ENCODE measurements around the gene ACTR3C.

ACTR3C gene

DNA sequence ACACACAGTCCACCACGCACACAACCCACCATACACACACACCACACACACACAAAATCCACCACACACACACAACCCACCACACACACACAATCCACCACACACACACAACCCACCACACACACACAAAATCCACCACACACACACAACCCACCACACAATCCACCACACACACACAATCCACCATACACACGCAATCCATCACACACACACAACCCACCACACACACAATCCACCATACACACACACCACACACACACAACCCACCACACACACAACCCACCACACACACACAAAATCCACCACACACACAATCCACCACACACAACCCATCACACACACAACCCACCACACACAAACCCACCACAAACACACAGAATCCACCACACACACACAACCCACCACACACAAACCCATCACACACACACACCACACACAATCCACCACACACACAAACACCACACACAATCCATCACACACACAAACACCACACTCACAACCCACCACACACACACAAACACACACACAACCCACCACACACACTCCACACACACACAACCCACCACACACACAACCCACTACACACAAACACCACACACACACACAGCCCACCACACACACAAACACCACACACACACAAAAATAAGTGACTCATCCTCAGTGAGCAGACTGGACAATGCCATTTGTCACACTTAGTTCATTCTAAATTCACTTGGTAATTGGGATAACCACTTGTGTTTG, 36.4 kb upstream of the ACTR3C start:
- no peak for DNase-seq (ENCODE audit: low read depth)

DNA sequence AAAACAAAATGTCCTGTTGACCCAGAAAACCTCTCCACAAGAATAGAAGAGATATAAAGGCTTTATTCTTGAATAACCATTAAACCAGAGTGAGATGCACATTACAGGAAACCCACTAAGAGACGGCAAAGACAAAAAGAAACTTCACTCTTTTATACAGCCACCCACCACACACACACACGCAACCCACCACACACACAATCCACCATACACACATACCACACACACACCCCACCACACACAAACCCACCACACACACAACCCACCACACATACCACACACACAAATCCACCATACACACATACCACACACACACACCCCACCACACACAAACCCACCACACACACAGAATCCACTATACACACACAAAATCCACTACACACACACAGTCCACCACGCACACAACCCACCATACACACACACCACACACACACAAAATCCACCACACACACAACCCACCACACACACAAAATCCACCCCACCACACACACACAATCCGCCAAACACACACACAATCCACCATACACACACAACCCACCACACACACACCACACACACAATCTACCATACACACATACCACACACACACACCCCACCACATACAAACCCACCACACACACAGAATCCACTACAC, 35.8 kb upstream of the ACTR3C start:
- no peak for DNase-seq (ENCODE audit: low read depth)

DNA sequence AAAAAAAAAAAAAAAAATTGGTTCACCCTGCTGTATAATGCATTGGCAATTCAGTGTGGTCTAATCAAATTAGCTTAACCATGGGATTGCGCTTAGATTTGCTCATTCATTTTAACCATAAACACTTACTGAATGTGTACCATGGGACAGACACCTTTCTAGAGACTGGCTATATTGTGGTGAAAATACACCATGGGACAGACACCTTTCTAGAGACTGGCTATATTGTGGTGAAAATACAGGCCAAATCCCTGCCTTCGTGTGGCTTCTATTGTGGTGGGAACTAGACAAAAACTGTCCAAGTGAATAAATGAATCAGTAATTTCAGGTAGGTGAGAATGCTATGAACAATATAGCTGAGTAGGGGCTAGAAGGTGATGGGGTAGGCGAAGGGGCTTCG, 35.1 kb upstream of the ACTR3C start:
- DNase-seq (ENCODE audit: low read depth): no peak

DNA sequence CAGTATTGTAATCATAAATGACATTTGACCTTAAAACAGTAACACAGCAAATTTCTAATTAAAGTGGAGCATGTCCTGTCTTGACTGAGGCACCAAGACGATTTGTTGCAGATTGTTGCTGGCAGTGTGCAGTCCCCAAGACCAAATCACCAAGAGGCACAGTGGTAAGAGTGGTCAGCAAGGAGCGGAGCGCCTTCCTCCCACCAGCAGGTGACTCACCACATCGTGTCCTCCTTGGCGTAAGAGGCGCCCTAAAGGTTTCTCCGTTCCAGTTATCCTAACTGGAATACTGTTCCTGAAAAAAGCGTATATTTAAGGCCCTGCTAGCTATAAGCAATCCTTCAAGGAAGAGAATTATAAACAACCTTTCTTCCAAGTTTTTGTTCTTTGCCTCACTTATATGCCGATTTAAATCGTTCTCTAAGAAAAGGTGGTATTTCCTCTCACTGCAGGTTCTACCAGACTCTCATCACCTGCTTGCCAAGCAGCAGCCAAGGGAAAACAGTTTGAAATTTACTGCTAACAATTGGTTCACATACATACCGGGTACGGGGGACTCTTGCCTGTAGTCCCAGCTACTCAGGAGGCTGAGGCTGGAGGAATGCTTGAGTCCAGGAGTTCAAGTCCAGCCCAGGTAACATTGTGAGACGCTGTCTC, 34.6 kb upstream of the ACTR3C start:
- no peak for DNase-seq (ENCODE audit: low read depth)

DNA sequence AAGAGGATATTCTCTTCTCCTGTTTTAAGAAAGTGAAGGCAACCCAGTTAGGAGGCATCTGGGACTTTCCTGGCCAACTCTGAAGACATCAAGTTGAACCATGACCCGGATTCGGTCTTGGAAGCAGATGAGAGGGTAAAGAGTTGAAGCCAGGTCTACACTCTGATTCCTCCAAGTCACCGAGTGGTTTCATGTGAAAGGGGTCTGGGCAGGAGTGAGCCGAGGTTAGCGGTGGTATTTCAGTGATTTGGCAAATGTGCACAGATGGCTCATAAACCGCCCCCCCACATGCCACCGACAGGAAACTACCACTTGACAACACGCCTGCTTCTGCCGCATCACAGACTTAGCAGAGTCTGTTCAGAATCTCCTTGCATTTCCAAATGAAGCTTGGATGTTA, 33.9 kb upstream of the ACTR3C start:
- peak; percentile 48 for DNase-seq (ENCODE audit: low read depth)

DNA sequence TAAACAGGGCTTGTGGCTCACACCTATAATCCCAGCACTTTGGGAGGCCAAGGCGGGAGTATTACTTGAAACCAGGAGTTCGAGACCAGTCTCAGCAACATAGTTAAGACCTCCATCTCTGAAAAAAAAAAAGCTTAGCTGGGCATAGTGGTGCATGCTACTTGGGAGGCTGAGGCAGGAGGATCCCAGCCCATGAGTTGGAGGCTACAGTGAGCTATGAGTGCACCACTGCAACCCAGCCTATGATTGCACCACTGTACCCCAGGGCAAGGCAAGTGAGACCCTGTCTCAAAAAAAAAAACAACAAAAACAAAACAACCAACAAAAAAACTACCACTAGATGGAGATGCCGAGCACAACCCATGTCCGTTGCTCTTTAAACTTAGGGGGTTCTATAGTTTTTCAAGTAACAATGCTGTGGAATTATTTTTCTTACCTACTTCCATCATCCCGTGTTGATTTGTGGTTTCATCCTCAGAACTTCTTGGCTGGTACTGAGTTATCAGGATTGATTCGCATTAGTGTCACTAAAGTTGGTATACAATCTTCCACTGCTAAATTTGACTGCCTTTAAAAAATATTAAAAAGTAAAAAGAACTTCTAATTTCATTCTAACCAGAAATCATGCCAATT, 33.0 kb upstream of the ACTR3C start:
- no peak for DNase-seq (ENCODE audit: low read depth)

DNA sequence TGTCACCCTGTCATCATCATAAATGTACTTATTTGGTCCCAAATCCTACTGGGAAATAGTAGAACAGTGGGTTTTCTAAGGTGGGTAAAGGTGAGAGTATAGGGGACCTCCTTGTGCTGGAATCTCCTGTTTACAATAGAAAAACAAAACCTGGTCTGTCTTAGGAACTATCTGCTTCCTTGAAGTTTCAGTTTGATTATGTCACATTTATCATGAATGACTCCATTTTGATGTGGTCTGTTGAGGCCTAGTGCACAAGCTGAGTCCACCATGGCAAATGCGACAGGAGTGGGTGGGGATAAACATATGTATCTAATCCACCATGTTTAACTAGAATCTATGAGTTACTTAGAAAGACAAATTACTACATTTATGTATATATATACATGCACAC, 32.3 kb upstream of the ACTR3C start:
- no peak for DNase-seq (ENCODE audit: low read depth)

DNA sequence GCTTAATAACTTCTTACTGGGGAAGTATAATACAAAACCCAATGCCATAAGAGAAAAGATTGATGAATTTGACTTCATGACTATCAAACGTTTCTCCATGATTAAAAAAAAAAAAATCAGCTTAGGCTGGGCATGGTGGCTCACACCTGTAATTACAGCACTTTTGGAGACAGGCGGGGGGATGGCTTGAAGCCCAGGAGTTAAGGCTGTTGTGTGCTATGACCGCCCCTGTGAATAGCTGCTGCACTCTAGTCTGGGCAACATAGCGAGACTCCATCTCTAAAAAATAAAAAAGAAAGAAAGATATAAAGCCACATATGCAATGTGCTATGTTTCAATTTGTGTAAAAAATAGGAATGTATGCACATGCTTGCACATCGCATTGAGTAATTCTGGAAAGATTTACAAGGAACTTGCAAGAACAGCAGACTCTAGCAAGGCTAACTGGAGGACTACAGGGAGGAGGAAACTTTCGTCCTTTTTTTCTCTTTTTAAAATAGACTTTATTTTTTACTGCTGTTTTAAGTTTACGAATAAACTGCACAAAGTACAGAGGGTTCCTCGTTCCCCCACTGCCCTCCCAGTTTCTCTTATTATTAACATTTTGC, 28.3 kb upstream of the ACTR3C start:
- no peak for DNase-seq (ENCODE audit: low read depth)

DNA sequence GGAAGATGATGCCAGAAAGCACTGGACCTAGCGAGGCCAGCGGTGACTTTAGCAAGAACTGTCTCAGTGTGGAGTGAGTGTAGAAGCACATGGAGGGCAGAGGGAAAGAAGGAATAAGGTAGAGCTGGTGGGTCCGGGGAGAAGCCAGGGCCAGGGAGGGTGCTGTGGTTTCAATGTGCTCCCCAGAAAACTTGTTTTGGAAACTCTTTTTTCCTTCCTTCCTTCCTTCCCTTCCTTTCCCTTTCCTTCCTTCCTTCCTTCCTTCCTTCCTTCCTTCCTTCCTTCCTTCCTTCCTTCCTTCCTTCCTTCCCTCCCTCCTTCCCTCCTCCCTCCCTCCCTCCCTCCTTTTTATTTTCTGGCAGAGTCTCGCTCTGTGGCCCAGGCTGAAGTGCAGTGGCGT, 23.6 kb upstream of the ACTR3C start:
- DNase-seq (ENCODE audit: low read depth): no peak

DNA sequence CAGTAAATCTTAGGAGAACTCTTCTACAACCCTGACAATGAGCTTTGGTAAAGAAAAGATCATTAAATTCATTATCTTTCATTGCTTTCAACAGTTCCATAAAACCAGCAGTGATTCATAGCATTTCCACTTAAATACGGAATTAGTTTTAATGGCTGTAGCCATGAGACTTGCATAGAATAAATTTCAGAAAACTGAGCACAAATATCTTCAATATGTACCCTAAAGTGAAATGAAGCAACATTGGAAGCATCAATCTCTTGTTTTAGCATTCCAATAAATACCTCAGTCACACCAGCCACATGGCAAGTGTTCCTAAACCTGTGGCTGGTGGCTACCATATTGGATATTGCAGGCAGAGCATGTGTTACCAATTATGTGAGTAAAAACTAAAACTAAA, 21.7 kb upstream of the ACTR3C start:
- no peak for DNase-seq (ENCODE audit: low read depth)

DNA sequence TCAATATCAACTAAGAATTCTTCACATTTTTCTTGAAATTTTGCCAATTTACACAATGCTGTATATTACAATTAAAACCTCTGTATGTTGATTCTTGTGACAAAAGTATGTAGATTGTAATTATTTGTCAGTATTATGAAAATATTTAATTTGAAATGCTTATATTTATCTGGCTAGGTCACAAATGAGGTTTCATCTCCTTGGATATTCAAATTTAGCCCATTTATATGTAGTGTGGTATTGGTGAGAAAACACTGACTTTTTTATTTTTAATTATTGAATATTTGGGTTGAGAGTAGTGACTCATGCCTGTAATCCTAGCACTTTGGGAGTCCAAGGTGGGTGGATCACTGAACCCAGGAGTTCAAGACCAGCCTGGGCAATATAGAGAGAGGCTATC, 21.0 kb upstream of the ACTR3C start:
- DNase-seq (ENCODE audit: low read depth): no peak

DNA sequence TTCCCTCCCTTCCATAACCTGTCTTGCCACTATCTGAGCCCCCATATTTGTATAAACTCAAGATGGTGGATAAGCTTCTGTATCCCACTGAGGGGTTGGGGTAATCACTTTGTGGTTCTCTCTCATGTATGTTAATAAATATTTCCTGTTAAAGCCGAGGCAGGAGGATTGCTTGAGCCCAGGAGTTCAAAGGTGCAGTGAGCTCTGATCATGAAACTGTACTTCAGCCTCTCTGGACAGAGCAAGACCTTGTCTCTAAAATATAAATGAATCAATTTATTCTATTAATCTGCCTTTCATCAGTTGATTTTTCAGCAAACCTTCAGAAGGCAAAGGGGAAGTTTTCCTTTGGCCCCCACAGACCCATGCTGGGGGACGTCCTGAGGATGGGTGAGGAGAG, 19.9 kb upstream of the ACTR3C start:
- no peak for DNase-seq (ENCODE audit: low read depth)

DNA sequence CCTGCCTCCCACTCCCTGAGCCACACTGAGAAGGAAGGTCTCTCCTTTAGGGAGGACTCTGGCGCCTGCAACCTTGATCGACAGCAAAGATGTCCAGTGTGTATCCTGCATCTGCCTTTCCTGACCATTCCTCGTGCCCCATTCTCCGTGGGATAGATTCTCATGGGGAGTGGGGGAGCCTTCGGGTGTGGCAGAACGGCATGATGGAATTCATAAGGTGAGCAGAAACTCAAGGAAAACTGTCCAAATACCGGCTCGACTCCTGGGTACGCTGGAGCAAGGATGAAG, 18.7 kb upstream of the ACTR3C start:
- DNase-seq (ENCODE audit: low read depth): no peak

DNA sequence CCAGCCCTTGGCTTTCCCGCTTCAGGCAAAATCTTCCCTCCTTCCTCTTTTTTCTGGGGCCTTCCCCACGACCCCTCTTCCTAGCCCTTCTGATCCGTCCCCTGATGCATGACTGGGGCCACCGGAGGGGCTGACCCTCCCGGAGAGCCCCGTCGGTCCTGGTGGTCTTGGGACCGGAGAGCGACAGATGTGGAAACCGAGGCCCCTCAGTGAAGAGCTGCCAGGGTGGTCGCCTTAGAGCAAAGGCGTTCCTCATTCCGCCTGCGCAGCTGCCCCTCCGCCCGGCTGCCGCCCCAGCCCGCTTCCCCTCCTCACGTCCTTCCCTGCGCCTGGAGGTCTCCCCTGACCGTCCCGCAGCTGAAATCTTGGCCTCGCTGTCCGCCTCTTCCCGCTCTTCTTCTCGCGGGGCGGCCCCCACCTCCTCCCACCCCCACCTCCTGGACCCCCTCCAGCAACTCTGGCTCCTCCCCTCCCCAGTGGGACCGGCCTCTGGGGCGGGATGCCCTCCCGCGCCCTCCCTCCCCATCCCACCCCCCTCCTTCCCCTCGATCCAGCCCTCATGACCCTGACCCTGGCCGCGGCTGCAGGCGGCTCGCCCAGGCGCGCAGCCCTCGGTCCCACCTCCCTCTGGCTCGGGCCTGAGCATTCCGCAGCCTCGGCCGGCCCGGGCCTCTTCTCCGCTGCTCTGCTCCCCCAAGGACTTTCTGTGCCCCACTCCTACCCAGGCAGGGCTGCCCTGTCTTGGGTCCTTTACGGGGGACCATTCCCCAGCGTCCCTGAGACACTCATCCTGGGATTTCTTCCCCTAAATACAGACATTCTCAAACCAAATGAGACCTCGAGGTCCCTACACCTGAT, 18.1 kb upstream of the ACTR3C start, which contains the start of gene RARRES2:
TSS of gene RARRES2 (minus strand) at position 367 of the 858 bp plus-strand sequence. CDS start 1,020 bp downstream, outside the sequence.
- no peak for DNase-seq (ENCODE audit: low read depth)

DNA sequence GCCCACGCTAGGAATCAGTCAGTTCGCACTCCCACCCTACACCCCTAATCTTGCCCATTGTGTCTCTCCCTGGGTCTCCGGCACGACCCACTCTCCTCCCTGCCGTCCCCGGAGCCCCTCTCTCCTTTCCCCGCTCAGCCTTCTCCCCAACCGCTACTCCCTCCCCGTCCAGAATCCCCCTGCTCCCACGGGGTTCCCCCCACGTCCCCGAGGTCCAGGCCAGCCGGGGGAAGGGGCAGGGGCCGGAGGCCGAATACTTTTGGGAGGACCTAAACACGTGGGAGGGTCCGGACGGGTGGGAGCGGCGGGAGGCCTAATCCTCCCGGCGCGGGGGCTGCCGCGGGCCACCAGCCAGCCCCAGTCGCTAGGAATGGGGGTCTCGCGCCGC, 17.5 kb upstream of the ACTR3C start:
- no peak for DNase-seq (ENCODE audit: low read depth)

DNA sequence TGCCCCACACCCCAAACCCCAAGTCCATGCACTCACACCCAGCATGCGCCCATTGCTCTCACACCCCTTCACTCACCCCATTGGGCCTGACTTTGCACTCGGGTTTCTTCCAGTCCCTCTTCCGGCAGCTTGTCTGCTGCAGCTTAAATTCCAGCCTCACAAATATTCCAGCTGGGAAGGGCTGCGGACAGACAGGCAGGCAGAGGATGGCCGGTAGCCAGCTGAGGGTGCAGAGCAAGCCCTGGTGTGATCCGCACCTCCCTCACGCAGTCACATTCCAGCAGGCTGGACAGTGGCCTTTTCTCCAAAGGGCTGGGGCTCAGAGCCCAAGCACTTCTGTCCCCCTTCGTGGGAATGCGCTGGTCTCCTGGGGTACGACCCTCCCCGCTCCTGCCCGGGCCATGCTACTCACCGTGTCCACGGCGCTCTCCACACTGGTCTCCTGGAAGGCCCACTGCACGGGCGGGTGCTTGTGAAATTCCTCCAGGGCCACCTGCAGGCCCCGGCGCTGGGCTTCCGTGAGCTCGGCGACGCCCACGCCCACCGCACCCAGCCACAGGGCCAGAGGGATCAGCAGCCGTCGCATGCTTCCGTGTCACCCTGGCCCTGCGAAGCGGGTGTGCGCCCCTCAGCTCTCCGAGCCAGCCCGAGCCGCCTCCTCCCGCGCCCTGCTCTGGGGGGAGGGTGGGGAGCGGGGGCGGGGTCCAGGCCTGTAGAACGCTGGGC, 16.8 kb upstream of the ACTR3C start:
- no peak for DNase-seq (ENCODE audit: low read depth)

DNA sequence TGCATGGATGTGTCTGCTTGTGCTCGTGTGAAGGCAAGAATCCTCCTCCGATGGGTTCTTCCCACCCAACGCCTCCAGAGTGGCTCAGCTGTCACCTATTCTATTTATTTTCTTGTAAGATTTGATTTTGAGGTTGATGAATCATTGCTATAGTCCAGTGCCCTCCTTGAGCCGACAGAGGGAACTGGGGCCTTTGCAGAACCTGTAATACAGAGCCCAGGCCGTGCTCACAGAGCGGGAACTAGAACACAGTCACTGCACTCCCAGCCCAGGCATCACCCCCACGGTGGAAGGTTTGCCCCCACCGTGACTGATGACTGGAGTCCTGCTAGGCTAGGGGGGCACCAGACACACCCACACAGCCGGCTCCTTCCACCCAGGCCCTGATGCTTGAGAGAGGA, 16.1 kb upstream of the ACTR3C start:
- DNase-seq (ENCODE audit: low read depth): no peak

DNA sequence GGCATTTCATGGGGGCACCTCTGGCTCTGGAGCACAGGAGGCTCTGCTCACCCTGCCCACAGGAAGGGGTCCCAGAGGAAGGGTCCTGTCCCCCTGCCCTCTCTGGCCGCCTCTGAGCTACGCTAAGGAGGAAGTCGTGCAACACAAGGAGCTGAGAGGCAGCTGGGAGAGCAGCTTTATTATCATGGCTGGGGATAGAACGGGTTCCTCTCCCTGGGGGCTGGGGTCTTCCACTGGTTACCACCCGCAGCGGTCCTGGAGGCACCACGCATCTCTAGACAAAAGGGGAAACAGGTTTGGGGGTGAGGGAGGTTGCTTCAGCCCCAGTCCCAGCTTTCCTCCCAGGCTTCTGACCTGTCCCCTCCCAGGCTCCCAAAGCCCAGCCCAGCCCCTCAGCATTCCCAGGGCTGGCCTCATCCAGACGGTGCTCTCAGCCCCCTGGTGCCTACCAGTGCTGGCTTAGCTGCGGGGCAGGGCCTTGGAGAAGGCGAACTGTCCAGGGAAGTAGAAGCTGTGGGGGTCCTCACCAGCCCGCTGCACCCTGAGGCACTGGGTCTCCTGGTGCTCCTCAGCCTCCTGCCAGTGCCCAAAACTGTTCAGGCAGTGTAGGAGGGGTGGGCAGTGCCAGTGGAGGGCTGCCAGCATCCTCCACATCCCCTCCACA, 15.0 kb upstream of the ACTR3C start:
- no peak for DNase-seq (ENCODE audit: low read depth)

DNA sequence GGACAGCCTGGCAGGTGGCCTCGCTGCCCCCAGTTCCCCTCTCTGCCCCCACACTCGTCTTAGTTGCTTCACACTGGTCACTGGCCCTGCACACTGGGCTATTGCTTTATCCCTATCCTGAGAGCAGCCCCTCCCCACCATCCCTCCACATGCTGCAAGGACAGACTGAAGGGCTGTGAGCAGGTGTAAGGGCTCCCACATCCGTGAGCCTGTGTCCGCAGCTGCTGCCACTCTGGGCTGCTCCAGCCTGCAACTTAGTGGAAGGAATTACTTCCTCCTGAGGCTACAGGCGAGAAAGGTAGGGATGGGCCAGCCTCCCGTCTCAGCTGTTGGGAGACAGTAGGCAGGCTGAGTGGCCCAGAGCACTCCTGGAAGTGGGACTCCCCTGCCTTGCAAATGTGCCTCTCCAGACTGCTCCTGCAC, 14.3 kb upstream of the ACTR3C start:
- DNase-seq (ENCODE audit: low read depth): no peak

DNA sequence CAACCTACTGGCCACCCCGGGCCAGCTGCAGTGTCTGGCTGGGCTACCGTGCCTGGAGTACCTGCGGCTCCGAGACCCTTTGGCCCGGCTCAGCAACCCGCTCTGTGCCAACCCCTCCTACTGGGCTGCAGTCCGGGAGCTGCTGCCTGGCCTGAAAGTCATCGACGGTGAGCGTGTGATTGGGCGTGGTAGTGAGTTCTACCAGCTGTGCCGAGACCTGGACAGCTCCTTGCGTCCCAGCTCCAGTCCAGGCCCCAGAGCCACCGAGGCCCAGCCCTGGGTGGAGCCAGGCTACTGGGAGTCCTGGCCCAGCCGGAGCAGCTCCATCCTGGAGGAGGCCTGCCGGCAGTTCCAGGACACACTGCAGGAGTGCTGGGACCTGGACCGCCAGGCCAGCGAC, 13.8 kb upstream of the ACTR3C start:
- DNase-seq (ENCODE audit: low read depth): no peak

DNA sequence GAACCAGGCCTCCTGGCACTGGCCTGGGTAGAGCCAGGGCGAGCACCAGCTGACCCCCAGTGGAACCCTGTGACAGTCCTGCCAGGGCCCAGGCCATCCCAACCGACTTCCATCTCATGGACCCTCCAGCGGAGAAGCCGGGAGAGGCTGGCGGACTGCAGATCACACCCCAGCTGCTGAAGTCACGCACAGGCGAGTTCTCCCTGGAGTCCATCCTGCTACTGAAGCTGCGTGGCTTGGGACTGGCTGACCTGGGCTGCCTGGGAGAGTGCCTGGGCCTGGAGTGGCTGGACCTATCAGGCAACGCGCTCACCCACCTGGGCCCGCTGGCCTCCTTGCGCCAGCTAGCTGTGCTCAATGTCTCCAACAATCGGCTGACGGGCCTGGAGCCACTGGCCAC, 13.4 kb upstream of the ACTR3C start:
- DNase-seq (ENCODE audit: low read depth): no peak

Data from activated T-helper 1 cell treated with Interleukin-2 at 50 U/mL for 16 hours (primary cell).